GM19043 (cell line): Measurements from ENCODE around the gene ARL9.

Experiments
- ATAC-seq: cut with Tn5 transposase; IDR thresholded peaks from one replicate; pipeline ENCODE4 v1.9.1; 2021; ENCODE audit warnings: low read depth; ENCODE audit not compliant: unreplicated experiment

The ARL9 gene

DNA sequence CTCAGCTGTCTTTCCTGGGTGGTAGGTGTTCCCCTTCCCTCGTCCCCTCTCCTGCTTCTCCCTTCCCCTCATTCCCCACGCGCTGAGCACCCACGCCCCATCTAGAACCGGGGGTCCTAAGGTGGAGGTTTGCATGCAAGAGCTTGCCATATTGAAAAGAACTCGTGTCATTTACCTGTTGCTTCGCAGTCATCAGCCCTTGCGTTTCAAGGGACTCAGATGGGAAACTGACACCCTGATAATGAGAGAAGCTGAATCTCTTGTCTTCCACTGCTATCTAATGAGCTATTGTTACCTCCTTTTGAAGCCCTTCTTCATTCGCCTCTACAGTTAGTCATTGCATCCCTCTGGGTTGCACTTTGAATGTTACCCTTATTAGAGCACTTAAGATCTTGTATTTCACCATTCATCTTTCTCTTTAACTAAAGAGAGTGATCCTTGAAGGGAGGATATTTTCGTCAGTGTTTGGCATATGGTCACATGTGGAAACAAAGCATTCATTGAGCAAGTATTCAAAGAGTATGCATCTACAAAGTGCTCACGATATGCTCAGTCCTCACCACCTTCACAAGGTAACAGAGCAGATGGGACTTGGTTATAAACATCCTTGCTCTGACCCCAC is 25.7 kb downstream of the ARL9 start:
- no peak for ATAC-seq

DNA sequence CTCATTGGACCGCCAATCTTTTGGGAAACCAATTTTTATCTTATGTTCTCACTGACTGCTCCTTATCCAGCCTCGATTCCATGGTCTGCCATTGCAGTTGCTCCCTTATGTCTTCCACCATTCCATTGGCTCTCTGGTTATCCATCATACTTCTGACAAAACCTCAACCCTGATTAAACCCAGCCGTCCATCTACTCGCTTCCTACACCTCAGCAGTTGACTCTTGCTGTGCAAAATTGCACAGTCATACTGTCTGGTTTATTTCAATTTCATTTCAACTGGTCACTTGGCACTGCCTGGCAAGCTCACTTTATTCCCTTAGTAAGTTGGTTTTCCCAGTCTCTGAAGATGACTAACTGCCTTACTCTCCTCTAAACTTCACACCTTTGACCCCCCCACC is 26.2 kb downstream of the ARL9 start:
- no peak for ATAC-seq

GRCh38 chr4:56532239-56532638 is 26.6 kb downstream of the ARL9 start:
- ATAC-seq: no peak

- no peak for ATAC-seq
Observed at GRCh38 chr4:56535915-56536314, 30.3 kb downstream of the ARL9 start.

GRCh38 chr4:56537147-56537546 is 31.6 kb downstream of the ARL9 start:
- ATAC-seq: no peak

DNA sequence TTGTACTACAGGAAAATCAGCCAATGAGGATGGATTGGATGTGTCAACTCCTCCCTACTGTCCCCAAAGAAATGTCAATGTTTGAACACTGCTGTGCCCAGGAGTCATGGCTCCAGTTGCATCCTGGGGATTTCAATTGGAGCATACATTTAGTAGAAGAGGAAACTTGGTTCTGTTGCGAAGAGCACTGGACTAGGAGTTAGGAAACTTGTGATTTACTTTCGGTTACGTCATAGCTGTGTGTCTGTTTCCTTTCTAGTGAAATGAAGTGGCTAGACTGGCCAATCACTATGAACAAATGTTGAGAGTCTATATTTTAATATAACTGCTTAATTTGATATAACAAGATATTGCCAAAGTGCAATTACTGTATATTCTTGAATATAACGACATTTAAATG is 35.2 kb downstream of the ARL9 start:
- ATAC-seq: no peak

- ATAC-seq: peak; percentile 97
Observed at GRCh38 chr4:56544573-56545131, 39.1 kb downstream of the ARL9 start.

DNA sequence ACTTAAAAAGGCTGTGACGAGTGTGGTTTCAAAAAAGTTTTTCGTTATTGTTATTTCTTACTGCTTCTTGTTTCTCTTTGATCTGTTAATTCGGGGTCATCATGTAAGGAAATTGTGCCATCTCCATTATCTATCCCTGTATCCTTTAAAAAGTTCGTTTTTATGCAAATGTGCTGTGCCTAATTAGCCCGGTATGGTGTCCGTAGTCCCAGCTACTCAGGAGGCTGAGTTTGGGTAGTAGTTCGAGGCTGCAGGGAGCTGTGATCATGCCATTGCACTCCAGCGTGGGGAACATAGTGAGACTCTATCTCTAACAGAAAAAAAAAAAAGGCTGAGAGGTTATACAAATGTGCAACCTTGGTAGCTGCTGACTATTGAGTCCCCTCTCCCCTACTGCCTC is 45.1 kb downstream of the ARL9 start:
- ATAC-seq: no peak

GRCh38 chr4:56551516-56551915 is 45.9 kb downstream of the ARL9 start:
- ATAC-seq: no peak

- ATAC-seq: no peak
Observed at GRCh38 chr4:56552273-56552672, 46.7 kb downstream of the ARL9 start.

DNA sequence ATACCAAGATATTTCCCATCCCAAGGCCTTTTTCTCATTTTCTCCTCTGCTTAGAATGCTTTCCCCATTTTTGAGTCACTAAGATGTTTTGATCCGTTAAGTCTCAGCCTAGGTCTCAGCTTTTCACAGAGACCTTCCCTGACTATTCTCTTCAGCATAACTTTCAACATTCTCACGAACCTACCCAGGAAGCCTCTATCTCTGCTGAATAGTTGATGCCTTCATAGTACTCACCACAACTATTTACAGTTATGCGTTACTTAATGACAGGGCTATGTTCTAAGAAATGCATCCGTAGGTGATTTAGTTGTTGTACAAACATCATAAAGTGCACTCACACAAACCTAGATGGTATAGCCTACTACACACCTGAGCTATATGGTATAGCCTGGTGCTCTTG is 64.5 kb downstream of the ARL9 start:
- no peak for ATAC-seq
